Measurements from ENCODE around the gene CENPW. TPM values are rescaled to one million over a fixed set of nuclear protein-coding genes. Genes with fewer than 3 reads are reported as not detected.

CENPW gene
- total RNA-seq, 1 experiment from 2014 or later, result 90.4 TPM

DNA sequence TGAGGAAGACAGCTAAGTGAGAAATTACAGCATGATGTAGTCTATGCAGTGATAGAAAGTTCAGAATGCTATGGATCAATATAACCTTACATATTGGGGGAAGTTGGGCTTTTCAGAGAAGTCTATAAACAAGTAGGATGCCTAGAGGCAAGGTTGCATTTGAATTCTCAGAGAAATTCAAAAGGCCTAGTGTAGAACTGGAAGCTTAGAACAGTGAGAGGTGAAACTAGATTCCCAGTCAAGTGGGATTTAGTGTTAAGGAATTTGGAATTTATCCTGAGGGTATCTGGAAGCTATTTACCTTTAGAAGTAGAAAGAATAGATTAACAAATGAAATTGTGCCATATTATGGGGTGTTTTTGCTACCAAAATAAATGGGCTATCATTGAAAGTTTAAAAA, 4.3 kb downstream of the CENPW start (continued):
- TF ChIP-seq, protein P1, sequence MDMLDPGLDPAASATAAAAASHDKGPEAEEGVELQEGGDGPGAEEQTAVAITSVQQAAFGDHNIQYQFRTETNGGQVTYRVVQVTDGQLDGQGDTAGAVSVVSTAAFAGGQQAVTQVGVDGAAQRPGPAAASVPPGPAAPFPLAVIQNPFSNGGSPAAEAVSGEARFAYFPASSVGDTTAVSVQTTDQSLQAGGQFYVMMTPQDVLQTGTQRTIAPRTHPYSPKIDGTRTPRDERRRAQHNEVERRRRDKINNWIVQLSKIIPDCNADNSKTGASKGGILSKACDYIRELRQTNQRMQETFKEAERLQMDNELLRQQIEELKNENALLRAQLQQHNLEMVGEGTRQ (CRISPR knock-in tag; IDR thresholded peaks at IDR 0.05), result no peak

DNA sequence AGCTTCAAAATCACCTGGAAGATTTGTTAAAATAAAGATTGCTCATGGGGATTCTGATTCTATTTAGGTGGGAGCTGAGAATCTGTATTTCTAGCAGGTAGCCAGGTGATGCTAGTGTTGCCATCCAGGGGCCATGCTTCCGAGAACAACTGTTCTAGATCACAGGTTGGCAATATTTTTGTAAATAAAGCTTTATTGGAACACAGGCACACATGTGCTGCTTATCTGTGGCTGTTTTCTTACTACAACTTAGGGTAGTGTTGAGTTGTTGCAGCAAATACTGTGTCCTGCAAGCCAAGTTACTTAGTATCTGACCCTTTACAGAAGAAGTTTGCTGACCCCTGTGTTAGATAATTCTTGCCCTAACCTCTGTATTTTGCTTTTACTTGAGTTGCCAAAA, 12.0 kb downstream of the CENPW start:
- ChIA-PET CTCF (interaction anchor here (3.0 kb wide), 1 partner anchor 9 kb away, joined by 8 read pairs; no protein-coding TSS in a partner anchor), POLR2A (no interaction called here)
- TF ChIP-seq ETV6 (CRISPR knock-in tag; IDR thresholded peaks at IDR 0.05), result no peak
- no peak for TF ChIP-seq NFATC4 (CRISPR knock-in tag; IDR thresholded peaks at IDR 0.05)
- no peak for TF ChIP-seq ZNF423 (CRISPR knock-in tag; IDR thresholded peaks at IDR 0.05)
- TF ChIP-seq TP53 (CRISPR knock-in tag; IDR thresholded peaks at IDR 0.05), result no peak
- no peak for TF ChIP-seq ATF1 (CRISPR knock-in tag; IDR thresholded peaks at IDR 0.05)
- TF ChIP-seq, protein P2, sequence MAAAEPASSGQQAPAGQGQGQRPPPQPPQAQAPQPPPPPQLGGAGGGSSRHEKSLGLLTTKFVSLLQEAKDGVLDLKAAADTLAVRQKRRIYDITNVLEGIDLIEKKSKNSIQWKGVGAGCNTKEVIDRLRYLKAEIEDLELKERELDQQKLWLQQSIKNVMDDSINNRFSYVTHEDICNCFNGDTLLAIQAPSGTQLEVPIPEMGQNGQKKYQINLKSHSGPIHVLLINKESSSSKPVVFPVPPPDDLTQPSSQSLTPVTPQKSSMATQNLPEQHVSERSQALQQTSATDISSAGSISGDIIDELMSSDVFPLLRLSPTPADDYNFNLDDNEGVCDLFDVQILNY (CRISPR knock-in tag; IDR thresholded peaks at IDR 0.05), result no peak
- no peak for TF ChIP-seq PRRX2 (CRISPR knock-in tag; IDR thresholded peaks at IDR 0.05)
- no peak for TF ChIP-seq ELF4 (CRISPR knock-in tag; IDR thresholded peaks at IDR 0.05; ENCODE audit: low read depth)
- ATAC-seq (no peak), DNase-seq (ENCODE audit: low spot score) (no peak)
- Mint-ChIP-seq H3K9me3 (peaks cover 10% of the 10 kb centered on the region), H3K4me1 (no peaks in the 10 kb centered on the region), H3K4me3 (no peak overlapping the region), H3K36me3 (peaks cover 10% of the 10 kb centered on the region), H3K27ac (no peak overlapping the region), H3K27me3 (ENCODE audit: low read depth) (no peaks in the 10 kb centered on the region)

DNA sequence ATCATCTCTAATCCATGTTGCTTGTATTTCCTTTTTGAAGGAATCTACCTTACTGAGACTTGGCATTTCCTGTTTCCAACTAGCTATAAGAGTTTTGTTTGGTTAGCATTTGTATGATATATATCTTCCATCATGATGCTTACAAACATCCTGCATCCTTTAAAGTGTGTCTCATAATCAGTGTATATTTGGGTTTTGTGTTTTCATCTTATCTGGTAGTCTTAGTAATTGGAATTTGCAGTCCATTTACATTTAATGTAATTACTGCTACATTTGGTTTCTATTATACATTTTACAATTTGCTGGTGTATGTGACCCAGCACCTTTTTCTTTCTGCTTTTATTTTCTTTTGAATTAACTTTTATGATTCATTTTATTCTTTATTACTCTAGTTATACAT, 12.6 kb downstream of the CENPW start:
- ChIA-PET POLR2A (no interaction called here), CTCF (interaction anchor here (3.0 kb wide), 1 partner anchor 8 kb away, joined by 8 read pairs; no protein-coding TSS in a partner anchor)
- Mint-ChIP-seq H3K27me3 (ENCODE audit: low read depth) (no peaks in the 10 kb centered on the region), H3K36me3 (peaks cover 16% of the 10 kb centered on the region), H3K4me1 (no peaks in the 10 kb centered on the region), H3K4me3 (no peak overlapping the region), H3K27ac (no peak overlapping the region), H3K9me3 (peaks cover 15% of the 10 kb centered on the region)
- no peak for DNase-seq (ENCODE audit: low spot score)
- no peak for ATAC-seq
- TF ChIP-seq SMAD4 (CRISPR knock-in tag; IDR thresholded peaks at IDR 0.05), result no peak
- no peak for TF ChIP-seq ZNF263 (CRISPR knock-in tag; IDR thresholded peaks at IDR 0.05; ENCODE audit: low read depth)
- TF ChIP-seq, protein P3, sequence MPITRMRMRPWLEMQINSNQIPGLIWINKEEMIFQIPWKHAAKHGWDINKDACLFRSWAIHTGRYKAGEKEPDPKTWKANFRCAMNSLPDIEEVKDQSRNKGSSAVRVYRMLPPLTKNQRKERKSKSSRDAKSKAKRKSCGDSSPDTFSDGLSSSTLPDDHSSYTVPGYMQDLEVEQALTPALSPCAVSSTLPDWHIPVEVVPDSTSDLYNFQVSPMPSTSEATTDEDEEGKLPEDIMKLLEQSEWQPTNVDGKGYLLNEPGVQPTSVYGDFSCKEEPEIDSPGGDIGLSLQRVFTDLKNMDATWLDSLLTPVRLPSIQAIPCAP (CRISPR knock-in tag; IDR thresholded peaks at IDR 0.05), result no peak
- TF ChIP-seq, protein P4, sequence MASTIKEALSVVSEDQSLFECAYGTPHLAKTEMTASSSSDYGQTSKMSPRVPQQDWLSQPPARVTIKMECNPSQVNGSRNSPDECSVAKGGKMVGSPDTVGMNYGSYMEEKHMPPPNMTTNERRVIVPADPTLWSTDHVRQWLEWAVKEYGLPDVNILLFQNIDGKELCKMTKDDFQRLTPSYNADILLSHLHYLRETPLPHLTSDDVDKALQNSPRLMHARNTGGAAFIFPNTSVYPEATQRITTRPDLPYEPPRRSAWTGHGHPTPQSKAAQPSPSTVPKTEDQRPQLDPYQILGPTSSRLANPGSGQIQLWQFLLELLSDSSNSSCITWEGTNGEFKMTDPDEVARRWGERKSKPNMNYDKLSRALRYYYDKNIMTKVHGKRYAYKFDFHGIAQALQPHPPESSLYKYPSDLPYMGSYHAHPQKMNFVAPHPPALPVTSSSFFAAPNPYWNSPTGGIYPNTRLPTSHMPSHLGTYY (CRISPR knock-in tag; IDR thresholded peaks at IDR 0.05), result no peak
- TF ChIP-seq, protein P5, sequence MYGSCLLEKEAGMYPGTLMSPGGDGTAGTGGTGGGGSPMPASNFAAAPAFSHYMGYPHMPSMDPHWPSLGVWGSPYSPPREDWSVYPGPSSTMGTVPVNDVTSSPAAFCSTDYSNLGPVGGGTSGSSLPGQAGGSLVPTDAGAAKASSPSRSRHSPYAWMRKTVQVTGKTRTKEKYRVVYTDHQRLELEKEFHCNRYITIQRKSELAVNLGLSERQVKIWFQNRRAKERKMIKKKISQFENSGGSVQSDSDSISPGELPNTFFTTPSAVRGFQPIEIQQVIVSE (CRISPR knock-in tag; IDR thresholded peaks at IDR 0.05; ENCODE audit: borderline replicate concordance), result no peak
- TF ChIP-seq, protein P6, sequence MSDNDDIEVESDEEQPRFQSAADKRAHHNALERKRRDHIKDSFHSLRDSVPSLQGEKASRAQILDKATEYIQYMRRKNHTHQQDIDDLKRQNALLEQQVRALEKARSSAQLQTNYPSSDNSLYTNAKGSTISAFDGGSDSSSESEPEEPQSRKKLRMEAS (CRISPR knock-in tag; IDR thresholded peaks at IDR 0.05), result no peak
- TF ChIP-seq, protein P7, sequence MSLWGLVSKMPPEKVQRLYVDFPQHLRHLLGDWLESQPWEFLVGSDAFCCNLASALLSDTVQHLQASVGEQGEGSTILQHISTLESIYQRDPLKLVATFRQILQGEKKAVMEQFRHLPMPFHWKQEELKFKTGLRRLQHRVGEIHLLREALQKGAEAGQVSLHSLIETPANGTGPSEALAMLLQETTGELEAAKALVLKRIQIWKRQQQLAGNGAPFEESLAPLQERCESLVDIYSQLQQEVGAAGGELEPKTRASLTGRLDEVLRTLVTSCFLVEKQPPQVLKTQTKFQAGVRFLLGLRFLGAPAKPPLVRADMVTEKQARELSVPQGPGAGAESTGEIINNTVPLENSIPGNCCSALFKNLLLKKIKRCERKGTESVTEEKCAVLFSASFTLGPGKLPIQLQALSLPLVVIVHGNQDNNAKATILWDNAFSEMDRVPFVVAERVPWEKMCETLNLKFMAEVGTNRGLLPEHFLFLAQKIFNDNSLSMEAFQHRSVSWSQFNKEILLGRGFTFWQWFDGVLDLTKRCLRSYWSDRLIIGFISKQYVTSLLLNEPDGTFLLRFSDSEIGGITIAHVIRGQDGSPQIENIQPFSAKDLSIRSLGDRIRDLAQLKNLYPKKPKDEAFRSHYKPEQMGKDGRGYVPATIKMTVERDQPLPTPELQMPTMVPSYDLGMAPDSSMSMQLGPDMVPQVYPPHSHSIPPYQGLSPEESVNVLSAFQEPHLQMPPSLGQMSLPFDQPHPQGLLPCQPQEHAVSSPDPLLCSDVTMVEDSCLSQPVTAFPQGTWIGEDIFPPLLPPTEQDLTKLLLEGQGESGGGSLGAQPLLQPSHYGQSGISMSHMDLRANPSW (CRISPR knock-in tag; conservative IDR thresholded peaks at IDR 0.05; ENCODE audit: low read depth), result no peak
- no peak for TF ChIP-seq CREB1 (CRISPR knock-in tag; IDR thresholded peaks at IDR 0.05)

Data from WTC11 (cell line).